Naive B cell (primary cell): Measurements from ENCODE around the gene MACROD1. TPM values are rescaled to one million over a fixed set of nuclear protein-coding genes. Genes with fewer than 3 reads are reported as not detected.

Source experiments
- ATAC-seq, 2 donors: fragments of 150-1000 bp; cut with Tn5 transposase; 2 replicates each; pipeline ENCODE4 v1.10.0; 2021; ENCODE audit warnings: low read depth in 2 of 2, mild to moderate bottlenecking in 2 of 2, moderate library complexity in 2 of 2
- DNase-seq: peaks from one replicate; pipeline ENCODE4 v3.0.0; 2022
- H3K27ac Mint-ChIP-seq, 6 donors: one replicate each; pipeline ENCODE4 v1.8.0; 2020 to 2022; ENCODE audit warnings: mild to moderate bottlenecking in 6 of 6, mixed read lengths in 6 of 6, moderate library complexity in 5 of 6, inconsistent platforms in 2 of 6
- H3K27me3 Mint-ChIP-seq, 3 donors: one replicate each; pipeline ENCODE4 v1.8.0; 2021 to 2022; ENCODE audit warnings: mixed read lengths in 3 of 3, mild to moderate bottlenecking in 1 of 3
- H3K36me3 Mint-ChIP-seq, 2 donors: one replicate each; pipeline ENCODE4 v1.8.0; 2020 to 2022; ENCODE audit warnings: mixed read lengths in 2 of 2, inconsistent platforms in 1 of 2, mild to moderate bottlenecking in 1 of 2
- H3K4me1 Mint-ChIP-seq, 3 donors: one replicate each; pipeline ENCODE4 v1.8.0; 2020 to 2022; ENCODE audit warnings: mixed read lengths in 3 of 3, inconsistent platforms in 1 of 3, mild to moderate bottlenecking in 1 of 3, moderate library complexity in 1 of 3
- H3K4me3 Mint-ChIP-seq, 8 donors: one replicate each; pipeline ENCODE4 v1.8.0; 2020 to 2022; ENCODE audit warnings: mild to moderate bottlenecking in 8 of 8, mixed read lengths in 8 of 8, moderate library complexity in 8 of 8, inconsistent platforms in 2 of 8
- H3K9me3 Mint-ChIP-seq, 7 donors: one replicate each; pipeline ENCODE4 v1.8.0; 2020 to 2022; ENCODE audit warnings: mixed read lengths in 7 of 7, mild to moderate bottlenecking in 5 of 7, inconsistent platforms in 2 of 7, moderate library complexity in 1 of 7
- polyA plus RNA-seq, 6 donors: library from polyadenylated mRNA; unstranded; fragments of 300-500 nt; fragmentation: Illumina TruSeq; gene quantifications; one replicate each; pipeline ENCODE4 v1.2.3, GENCODE V29; 2021; ENCODE audit warnings: low read depth in 6 of 6

MACROD1 gene
- polyA plus RNA-seq, 6 donors from 2014 or later = 1.5 to 7.0 (median 3.2) TPM

- no peaks in the 10 kb centered on the region for H3K27me3 Mint-ChIP-seq
- no peaks in the 10 kb centered on the region for H3K4me1 Mint-ChIP-seq
- DNase-seq (no peak), ATAC-seq (no peak)
- H3K4me3 Mint-ChIP-seq = peak overlapping the region in 1 of 8 donors; percentile 39
- no peaks in the 10 kb centered on the region for H3K36me3 Mint-ChIP-seq
- no peaks in the 10 kb centered on the region for H3K9me3 Mint-ChIP-seq
- H3K27ac Mint-ChIP-seq = no peak overlapping the region
Observed at GRCh38 chr11:64126796-64127195, 39.1 kb downstream of the MACROD1 start.

- no peaks in the 10 kb centered on the region for H3K9me3 Mint-ChIP-seq
- DNase-seq = no peak
- no peak overlapping the region for H3K4me3 Mint-ChIP-seq
- ATAC-seq = no peak
- H3K27me3 Mint-ChIP-seq = no peaks in the 10 kb centered on the region
- H3K36me3 Mint-ChIP-seq = no peaks in the 10 kb centered on the region
- H3K27ac Mint-ChIP-seq = no peak overlapping the region
- no peaks in the 10 kb centered on the region for H3K4me1 Mint-ChIP-seq
Observed at GRCh38 chr11:64126371-64126770, 39.5 kb downstream of the MACROD1 start.

- Mint-ChIP-seq H3K36me3 (no peaks in the 10 kb centered on the region), H3K27me3 (no peaks in the 10 kb centered on the region), H3K4me3 (no peak overlapping the region), H3K27ac (no peak overlapping the region), H3K9me3 (no peaks in the 10 kb centered on the region), H3K4me1 (no peaks in the 10 kb centered on the region)
- no peak for DNase-seq
- no peak for ATAC-seq
Observed at GRCh38 chr11:64125676-64126075, 40.2 kb downstream of the MACROD1 start.

- no peaks in the 10 kb centered on the region for H3K9me3 Mint-ChIP-seq
- H3K27me3 Mint-ChIP-seq = no peaks in the 10 kb centered on the region
- no peak for DNase-seq
- H3K36me3 Mint-ChIP-seq = no peaks in the 10 kb centered on the region
- no peaks in the 10 kb centered on the region for H3K4me1 Mint-ChIP-seq
- ATAC-seq = no peak
- no peak overlapping the region for H3K27ac Mint-ChIP-seq
- H3K4me3 Mint-ChIP-seq = no peak overlapping the region
Observed at GRCh38 chr11:64124147-64124546, 41.8 kb downstream of the MACROD1 start.

- Mint-ChIP-seq H3K27me3 (no peaks in the 10 kb centered on the region), H3K9me3 (no peaks in the 10 kb centered on the region), H3K4me3 (no peak overlapping the region), H3K27ac (no peak overlapping the region), H3K36me3 (no peaks in the 10 kb centered on the region), H3K4me1 (no peaks in the 10 kb centered on the region)
- no peak for DNase-seq
- ATAC-seq = no peak
Observed at GRCh38 chr11:64123679-64124078, 42.2 kb downstream of the MACROD1 start.

- Mint-ChIP-seq H3K9me3 (no peaks in the 10 kb centered on the region), H3K4me3 (no peak overlapping the region), H3K36me3 (no peaks in the 10 kb centered on the region), H3K27ac (no peak overlapping the region), H3K27me3 (no peaks in the 10 kb centered on the region), H3K4me1 (no peaks in the 10 kb centered on the region)
- ATAC-seq (no peak), DNase-seq (no peak)
Observed at GRCh38 chr11:64122411-64123410, 43.2 kb downstream of the MACROD1 start.

- Mint-ChIP-seq H3K9me3 (no peaks in the 10 kb centered on the region), H3K4me1 (no peaks in the 10 kb centered on the region), H3K27me3 (no peaks in the 10 kb centered on the region), H3K27ac (no peak overlapping the region), H3K4me3 (no peak overlapping the region), H3K36me3 (no peaks in the 10 kb centered on the region)
- no peak for DNase-seq
- ATAC-seq = no peak
Observed at GRCh38 chr11:64121663-64122410, 44.1 kb downstream of the MACROD1 start.

GRCh38 chr11:64120951-64121569 is 44.9 kb downstream of the MACROD1 start:
- DNase-seq (no peak), ATAC-seq (no peak)
- no peaks in the 10 kb centered on the region for H3K27me3 Mint-ChIP-seq
- H3K27ac Mint-ChIP-seq = peak overlapping the region in 1 of 6 donors; percentile 79
- no peaks in the 10 kb centered on the region for H3K4me1 Mint-ChIP-seq
- no peaks in the 10 kb centered on the region for H3K9me3 Mint-ChIP-seq
- H3K36me3 Mint-ChIP-seq = no peaks in the 10 kb centered on the region
- no peak overlapping the region for H3K4me3 Mint-ChIP-seq

GRCh38 chr11:64119700-64120099 is 46.2 kb downstream of the MACROD1 start:
- Mint-ChIP-seq H3K9me3 (no peaks in the 10 kb centered on the region), H3K4me3 (peak overlapping the region in 1 of 8 donors; percentile 70), H3K27me3 (no peaks in the 10 kb centered on the region), H3K4me1 (no peaks in the 10 kb centered on the region), H3K27ac (no peak overlapping the region), H3K36me3 (no peaks in the 10 kb centered on the region)
- no peak for DNase-seq
- ATAC-seq = no peak

GRCh38 chr11:64118876-64119665 is 46.8 kb downstream of the MACROD1 start:
- H3K27me3 Mint-ChIP-seq = no peaks in the 10 kb centered on the region
- no peaks in the 10 kb centered on the region for H3K9me3 Mint-ChIP-seq
- H3K4me3 Mint-ChIP-seq = no peak overlapping the region
- H3K27ac Mint-ChIP-seq = no peak overlapping the region
- H3K4me1 Mint-ChIP-seq = no peaks in the 10 kb centered on the region
- H3K36me3 Mint-ChIP-seq = no peaks in the 10 kb centered on the region
- ATAC-seq (no peak), DNase-seq (no peak)

GRCh38 chr11:64117763-64118459 is 48.0 kb downstream of the MACROD1 start:
- no peaks in the 10 kb centered on the region for H3K4me1 Mint-ChIP-seq
- no peaks in the 10 kb centered on the region for H3K36me3 Mint-ChIP-seq
- no peak overlapping the region for H3K27ac Mint-ChIP-seq
- ATAC-seq = no peak
- H3K27me3 Mint-ChIP-seq = no peaks in the 10 kb centered on the region
- no peaks in the 10 kb centered on the region for H3K9me3 Mint-ChIP-seq
- H3K4me3 Mint-ChIP-seq = peak overlapping the region in 1 of 8 donors; percentile 66
- DNase-seq = no peak

- no peaks in the 10 kb centered on the region for H3K36me3 Mint-ChIP-seq
- H3K9me3 Mint-ChIP-seq = no peaks in the 10 kb centered on the region
- ATAC-seq (no peak), DNase-seq (no peak)
- H3K4me3 Mint-ChIP-seq = no peak overlapping the region
- H3K27me3 Mint-ChIP-seq = no peaks in the 10 kb centered on the region
- H3K27ac Mint-ChIP-seq = no peak overlapping the region
- H3K4me1 Mint-ChIP-seq = no peaks in the 10 kb centered on the region
Observed at GRCh38 chr11:64115531-64116522, 50.1 kb downstream of the MACROD1 start.
